Measurements from ENCODE around the gene SMYD3. TPM values are rescaled to one million over a fixed set of nuclear protein-coding genes. Genes with fewer than 3 reads are reported as not detected.

SMYD3 gene
- total RNA-seq, 1 donor from 2014 or later = 22.3 TPM

GRCh38 chr1:246517391-246517790 is 10.3 kb upstream of the SMYD3 start:
- Histone ChIP-seq H3K27me3 (no peaks in the 10 kb centered on the region), H3K4me3 (no peak overlapping the region), H3K9me3 (peaks cover 12% of the 10 kb centered on the region), H3K27ac (no peak overlapping the region), H3K36me3 (no peaks in the 10 kb centered on the region), H3K4me1 (no peaks in the 10 kb centered on the region)
- DNase-seq (ENCODE audit: extremely low spot score in 2 of 2) = no peak
- TF ChIP-seq CTCF (IDR thresholded peaks at IDR 0.05) = no peak
- no peak for TF ChIP-seq POLR2A (IDR thresholded peaks at IDR 0.05)
- no peak for TF ChIP-seq POLR2AphosphoS5 (IDR thresholded peaks at IDR 0.05; ENCODE audit: insufficient read depth in 1 of 2, low read depth in 1 of 2)
- intact Hi-C loops (cut with DNase I) = no loop called here

GRCh38 chr1:246516126-246516525 is 9.0 kb upstream of the SMYD3 start:
- Histone ChIP-seq H3K27me3 (no peaks in the 10 kb centered on the region), H3K4me1 (no peaks in the 10 kb centered on the region), H3K36me3 (no peaks in the 10 kb centered on the region), H3K27ac (no peak overlapping the region), H3K4me3 (no peak overlapping the region), H3K9me3 (peaks cover 12% of the 10 kb centered on the region)
- TF ChIP-seq CTCF (IDR thresholded peaks at IDR 0.05) (no peak), POLR2AphosphoS5 (IDR thresholded peaks at IDR 0.05; ENCODE audit: insufficient read depth in 1 of 2, low read depth in 1 of 2) (no peak), POLR2A (IDR thresholded peaks at IDR 0.05) (no peak)
- no peak for DNase-seq (ENCODE audit: extremely low spot score in 2 of 2)
- intact Hi-C loops (cut with DNase I) = no loop called here

- intact Hi-C loops (cut with DNase I) = no loop called here
- Histone ChIP-seq H3K9me3 (peaks cover 12% of the 10 kb centered on the region), H3K4me3 (no peak overlapping the region), H3K4me1 (no peaks in the 10 kb centered on the region), H3K36me3 (no peaks in the 10 kb centered on the region), H3K27ac (no peak overlapping the region), H3K27me3 (no peaks in the 10 kb centered on the region)
- no peak for DNase-seq (ENCODE audit: extremely low spot score in 2 of 2)
- no peak for TF ChIP-seq POLR2A (IDR thresholded peaks at IDR 0.05)
- no peak for TF ChIP-seq POLR2AphosphoS5 (IDR thresholded peaks at IDR 0.05; ENCODE audit: insufficient read depth in 1 of 2, low read depth in 1 of 2)
- no peak for TF ChIP-seq CTCF (IDR thresholded peaks at IDR 0.05)
These were observed 8.4 kb upstream of the SMYD3 start for GRCh38 chr1:246515390-246516005.

- DNase-seq (ENCODE audit: extremely low spot score in 2 of 2) = no peak
- intact Hi-C loops (cut with DNase I) = no loop called here
- no peak overlapping the region for H3K4me3 ChIP-seq
These were observed 6.7 kb upstream of the SMYD3 start for GRCh38 chr1:246513619-246514343.

More at GRCh38 chr1:246513619-246514343, 6.7 kb upstream of the SMYD3 start:
- TF ChIP-seq CTCF (IDR thresholded peaks at IDR 0.05) (no peak), POLR2AphosphoS5 (IDR thresholded peaks at IDR 0.05; ENCODE audit: insufficient read depth in 1 of 2, low read depth in 1 of 2) (no peak), POLR2A (IDR thresholded peaks at IDR 0.05) (no peak)
- Histone ChIP-seq H3K27me3 (no peaks in the 10 kb centered on the region), H3K36me3 (no peaks in the 10 kb centered on the region), H3K9me3 (peaks cover 12% of the 10 kb centered on the region), H3K4me1 (no peaks in the 10 kb centered on the region), H3K27ac (no peak overlapping the region)
